GM12874 (cell line): ENCODE measurements around the gene BIRC7.

ENCODE experiments used
- CTCF ChIP-seq: IDR thresholded peaks from 2 replicates; pipeline ENCODE4 v1.5.1; 2011; ENCODE audit warnings: low read depth, mild to moderate bottlenecking, control low read depth, low read length, moderate library complexity; ENCODE audit not compliant: insufficient read depth

BIRC7 gene

DNA sequence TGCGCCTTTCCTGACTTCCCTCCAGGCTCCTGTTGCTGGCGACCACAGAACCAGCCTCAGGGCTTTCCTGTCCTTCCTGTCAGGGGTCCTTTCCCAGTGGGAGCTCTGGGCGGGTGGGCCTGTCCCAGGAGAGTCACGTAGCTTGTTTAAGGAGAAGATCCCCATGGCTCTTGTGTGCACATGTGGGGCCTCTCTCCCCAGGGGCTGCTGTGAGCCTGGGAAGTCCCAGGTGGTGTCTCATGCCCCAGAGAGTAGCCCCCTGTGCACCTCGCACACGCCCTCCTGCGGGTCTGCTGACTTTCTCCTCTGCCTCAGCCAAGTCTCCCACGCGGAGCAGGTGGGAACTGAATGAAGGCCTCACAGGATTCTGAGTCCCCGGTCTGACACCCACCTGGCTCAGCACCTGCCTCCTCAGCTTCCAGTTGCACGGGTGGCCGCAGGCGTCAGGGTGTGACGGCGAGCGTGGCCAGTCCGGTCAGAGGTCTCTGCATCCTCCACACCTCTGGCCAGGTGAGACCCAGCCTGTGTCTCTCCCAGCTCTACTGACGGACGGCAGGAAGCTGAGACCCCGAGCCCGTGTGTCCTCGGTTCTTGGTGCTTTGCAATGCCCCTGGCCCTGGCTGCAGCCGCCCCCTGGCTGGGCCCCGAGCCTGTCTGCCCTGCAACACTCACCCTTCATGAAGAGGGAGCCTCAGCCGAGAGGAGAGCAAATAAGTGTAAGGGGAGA, 24.2 kb downstream of the BIRC7 start:
- no peak for TF ChIP-seq CTCF

GRCh38 chr20:63260521-63260920, 24.8 kb downstream of the BIRC7 start:
- no peak for TF ChIP-seq CTCF

- TF ChIP-seq CTCF: no peak
Measured at GRCh38 chr20:63261060-63261794, 25.5 kb downstream of the BIRC7 start.

DNA sequence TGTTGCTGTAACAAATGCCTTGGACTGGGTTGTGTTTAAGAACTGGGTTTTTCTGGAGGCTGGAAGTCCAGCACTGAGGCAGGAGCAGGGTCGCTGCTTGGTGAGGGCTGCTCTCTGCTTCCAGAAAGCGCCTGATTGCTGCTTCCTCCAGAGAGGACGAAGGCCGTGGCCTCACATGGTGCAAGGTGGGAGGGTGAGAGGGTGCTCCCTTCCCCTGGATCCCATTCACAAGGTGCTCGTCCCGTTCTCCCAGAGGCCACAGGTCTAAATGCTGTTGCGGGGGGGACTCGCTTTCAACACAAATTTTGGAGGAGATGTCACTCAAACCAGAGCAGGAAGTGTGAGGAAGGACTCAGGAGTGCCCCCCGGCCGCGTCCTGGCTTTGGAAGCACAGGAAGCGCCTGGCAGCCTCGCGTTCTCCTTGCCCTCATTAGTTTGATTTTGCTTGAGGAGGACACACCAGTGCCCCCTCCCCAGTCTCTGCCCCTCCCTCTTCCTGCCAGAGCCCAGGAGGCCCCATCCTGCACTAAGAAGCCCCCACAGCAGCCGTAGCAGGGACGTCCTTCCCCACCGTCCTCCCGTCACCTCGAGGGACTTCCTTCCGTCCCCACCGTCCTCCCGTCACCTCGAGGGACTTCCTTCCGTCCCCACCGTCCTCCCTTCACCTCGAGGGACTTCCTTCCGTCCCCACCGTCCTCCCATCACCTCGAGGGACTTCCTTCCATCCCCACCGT, 26.3 kb downstream of the BIRC7 start:
- TF ChIP-seq CTCF: no peak

GRCh38 chr20:63262836-63263235, 27.1 kb downstream of the BIRC7 start:
- TF ChIP-seq CTCF: no peak

GRCh38 chr20:63264000-63264399, 28.3 kb downstream of the BIRC7 start:
- TF ChIP-seq CTCF: no peak

GRCh38 chr20:63264519-63264918, 28.8 kb downstream of the BIRC7 start:
- no peak for TF ChIP-seq CTCF
